HCT116 (cell line): ENCODE results near the gene SYNRG. TPM values are rescaled to one million over a fixed set of nuclear protein-coding genes. Genes with fewer than 3 reads are reported as not detected.

ENCODE experiments used
- ATAC-seq: fragments of 200-7000 bp; cut with Tn5 transposase; 2 replicates; pipeline ENCODE4 v1.9.1; 2020; ENCODE audit warnings: mild to moderate bottlenecking, moderate library complexity
- BruUV-seq: library from RNA; stranded (reverse); fragments of 400-500 nt; replicated peaks from 2 replicates; lab custom pipeline; 2021; lab: Mats Ljungman, UMichigan
- CTCF ChIA-PET: fragments of 300-600 bp; sonication (Branson Sonifier 250); formaldehyde crosslinking; loops from one replicate; lab custom pipeline; 2021; ENCODE audit warnings: antibody characterized with exemption; lab: Charles Lee
- POLR2A ChIA-PET: fragments of 300-600, 350-600 bp; sonication (Branson Sonifier 250); formaldehyde crosslinking; loops from one replicate; lab custom pipeline; 2021; ENCODE audit warnings: antibody characterized with exemption; lab: Charles Lee
- RAD21 ChIA-PET, 2 experiments: fragments of 300-600 bp; sonication (Branson Sonifier 250); formaldehyde crosslinking; loops; one replicate each; lab custom pipeline; 2023; ENCODE audit warnings: low total read pairs in 2 of 2; ENCODE audit not compliant: uncharacterized antibody in 2 of 2, unreplicated experiment in 2 of 2, low non-redundant PET in 1 of 2; lab: Charles Lee
- DNase-seq: peaks from one replicate; pipeline ENCODE4 v3.0.0-alpha.2; 2010; ENCODE audit warnings: low read depth, low spot score
- H2AFZ ChIP-seq: fragments of 200-600 bp; shearing (Covaris generic), sonication (generic); 2 replicates; pipeline ENCODE4 v1.6.1; 2017; ENCODE audit warnings: low read depth, mixed run types, mixed read lengths, antibody characterized with exemption, low read length; ENCODE audit not compliant: poor library complexity, severe bottlenecking
- H3K27ac ChIP-seq: 2 replicates; pipeline ENCODE4 v1.5.1; 2012; ENCODE audit warnings: low read depth, low read length
- H3K27me3 ChIP-seq: fragments of 200-600 bp; sonication (generic); 2 replicates; pipeline ENCODE4 v1.6.1; 2016; ENCODE audit warnings: mixed run types, low read length, mixed read lengths; ENCODE audit not compliant: insufficient read depth
- H3K36me3 ChIP-seq, 2 experiments: fragments of 200-500 bp in 1 of 2; fragments of 200-600 bp in 1 of 2; sonication (Bioruptor generic) in 1 of 2; sonication (generic) in 1 of 2; 2 replicates each; pipeline versions ENCODE4 v1.5.1 to v1.6.1; 2014 to 2016; ENCODE audit warnings: low read length in 2 of 2, inconsistent platforms in 1 of 2, mixed read lengths in 1 of 2, mixed run types in 1 of 2; ENCODE audit not compliant: insufficient read depth in 2 of 2, control insufficient read depth in 1 of 2
- H3K4me1 ChIP-seq, 2 experiments: fragments of 200-600 bp in 1 of 2; sonication (generic) in 1 of 2; 2 replicates each; pipeline versions ENCODE4 v1.5.1 to v1.6.1; 2012 to 2017; ENCODE audit warnings: low read length in 2 of 2, inconsistent platforms in 1 of 2, mild to moderate bottlenecking in 1 of 2, mixed read lengths in 1 of 2, mixed run types in 1 of 2, moderate library complexity in 1 of 2; ENCODE audit not compliant: insufficient read depth in 2 of 2, control insufficient read depth in 1 of 2
- H3K4me2 ChIP-seq: fragments of 200-600 bp; sonication (generic); 2 replicates; pipeline ENCODE4 v1.6.1; 2017; ENCODE audit warnings: mixed run types, low read length, mixed read lengths
- H3K4me3 ChIP-seq, 2 experiments: fragments of 200-600 bp in 1 of 2; sonication (generic) in 1 of 2; replicated peaks in 1 of 2; 2 replicates each; pipeline ENCODE4 v1.5.1; 2011 to 2016; ENCODE audit warnings: low read length in 2 of 2, control low read depth in 1 of 2, low read depth in 1 of 2, mild to moderate bottlenecking in 1 of 2, mixed read lengths in 1 of 2, mixed run types in 1 of 2
- H3K79me2 ChIP-seq: fragments of 200-600 bp; sonication (generic); 2 replicates; pipeline ENCODE4 v1.6.1; 2017; ENCODE audit warnings: mild to moderate bottlenecking, mixed run types, low read length, moderate library complexity, mixed read lengths; ENCODE audit not compliant: insufficient read depth
- H3K9ac ChIP-seq: fragments of 200-600 bp; sonication (generic); 2 replicates; pipeline ENCODE4 v1.6.1; 2016; ENCODE audit warnings: low read length, mixed read lengths
- H3K9me2 ChIP-seq: fragments of 200-600 bp; sonication (generic), shearing (Covaris generic); 2 replicates; pipeline ENCODE4 v1.6.1; 2017; ENCODE audit warnings: mixed run types, mild to moderate bottlenecking, moderate library complexity; ENCODE audit not compliant: insufficient read depth
- H3K9me3 ChIP-seq, 2 experiments: fragments of 200-500 bp in 1 of 2; fragments of 200-600 bp in 1 of 2; sonication (Bioruptor generic) in 1 of 2; sonication (generic) in 1 of 2; 2 replicates each; pipeline ENCODE4 v1.6.1; 2014 to 2017; ENCODE audit warnings: low read length in 2 of 2, mixed read lengths in 2 of 2, inconsistent platforms in 1 of 2, low read depth in 1 of 2, mild to moderate bottlenecking in 1 of 2, mixed run types in 1 of 2, moderate library complexity in 1 of 2; ENCODE audit not compliant: control insufficient read depth in 1 of 2, insufficient read depth in 1 of 2
- H4K20me1 ChIP-seq: fragments of 200-600 bp; sonication (generic), shearing (Covaris generic); 2 replicates; pipeline ENCODE4 v1.6.1; 2017; ENCODE audit warnings: mixed run types, mild to moderate bottlenecking, moderate library complexity; ENCODE audit not compliant: insufficient read depth
- CBX3 ChIP-seq: IDR thresholded peaks from 2 replicates; pipeline ENCODE4 v1.6.1; 2012; ENCODE audit warnings: low read depth
- CEBPB ChIP-seq: IDR thresholded peaks from 2 replicates; pipeline ENCODE4 v1.6.1; 2012; ENCODE audit warnings: low read depth
- EZH2phosphoT487 ChIP-seq: fragments of 200-600 bp; IDR thresholded peaks from 2 replicates; pipeline ENCODE4 v1.6.1; 2018; ENCODE audit warnings: antibody characterized with exemption, borderline replicate concordance
- FOSL1 ChIP-seq: IDR thresholded peaks from 2 replicates; pipeline ENCODE4 v1.6.1; 2012; ENCODE audit warnings: low read depth
- JUND ChIP-seq: IDR thresholded peaks from 2 replicates; pipeline ENCODE4 v1.6.1; 2012
- MAX ChIP-seq: IDR thresholded peaks from 2 replicates; pipeline ENCODE4 v1.6.1; 2012
- POLR2AphosphoS5 ChIP-seq: IDR thresholded peaks from 2 replicates; pipeline ENCODE4 v1.6.1; 2011; ENCODE audit warnings: mild to moderate bottlenecking, low read depth, low read length, moderate library complexity
- REST ChIP-seq: IDR thresholded peaks from 2 replicates; pipeline ENCODE4 v1.6.1; 2012; ENCODE audit warnings: low read depth
- ZFX ChIP-seq: fragments of 450-650 bp; IDR thresholded peaks from 2 replicates; pipeline ENCODE4 v1.6.1; 2017
- intact Hi-C: fragments of 100-400 bp; cut with micrococcal nuclease; formaldehyde crosslinking; loops from 2 replicates; pipeline ENCODE4 v1.10.0; 2022
- total RNA-seq: library from RNA; stranded (reverse); gene quantifications from one replicate; pipeline ENCODE4 v1.2.1, GENCODE V29; 2021; ENCODE audit not compliant: unreplicated experiment

The SYNRG gene
- total RNA-seq, 1 experiment from 2014 or later: 23.8 TPM

GRCh38 chr17:37523715-37524219 is 85.5 kb downstream of the SYNRG start:
- CTCF ChIA-PET: no interaction called here
- H3K79me2 ChIP-seq: no peaks in the 10 kb centered on the region
- H3K9ac ChIP-seq: no peak overlapping the region
- H3K36me3 ChIP-seq: peaks cover 2 to 4% of the 10 kb centered on the region in 2 experiments; a peak in 3 of 4 replicates
- no peaks in the 10 kb centered on the region for H3K27me3 ChIP-seq
- RAD21 ChIA-PET: no interaction called here
- no peak overlapping the region for H3K4me2 ChIP-seq
- no peaks in the 10 kb centered on the region; the same call in 1 of the 2 replicates for H4K20me1 ChIP-seq
- no peak for ATAC-seq
- BruUV-seq: no TSS peak
- no peaks in the 10 kb centered on the region for H3K9me3 ChIP-seq
- TF ChIP-seq CEBPB: no peak
- no peak for TF ChIP-seq FOSL1
- no peak for TF ChIP-seq REST
- no peak for TF ChIP-seq MAX
- TF ChIP-seq CBX3: no peak
- no peak for TF ChIP-seq EZH2phosphoT487
- TF ChIP-seq POLR2AphosphoS5: no peak
- no peak for TF ChIP-seq JUND
- no peak for TF ChIP-seq ZFX
- intact Hi-C loops: no loop called here
- POLR2A ChIA-PET: no interaction called here
- no peaks in the 10 kb centered on the region for H3K9me2 ChIP-seq
- H3K27ac ChIP-seq: no peak overlapping the region
- DNase-seq: no peak
- H3K4me1 ChIP-seq: no peaks in the 10 kb centered on the region
- no peak overlapping the region for H3K4me3 ChIP-seq
- H2AFZ ChIP-seq: no peak overlapping the region
